Measurements from ENCODE around the gene POLA1. TPM values are rescaled to one million over a fixed set of nuclear protein-coding genes. Genes with fewer than 3 reads are reported as not detected.

Gene POLA1
- polyA plus RNA-seq, 1 donor from 2014 or later, result 5.8 TPM

- Histone ChIP-seq H3K4me3 (ENCODE audit: low read length) (peak overlapping the region; percentile 83), H3K9me2 (ENCODE audit: insufficient read depth, low read length) (no peaks in the 10 kb centered on the region), H3K27ac (ENCODE audit: low read length) (peak overlapping the region; percentile 75), H3K4me2 (ENCODE audit: low read length) (no peak overlapping the region), H3K27me3 (ENCODE audit: insufficient read depth, low read depth, low read length) (no peaks in the 10 kb centered on the region), H3K79me2 (replicated peaks; ENCODE audit: insufficient read depth, low read length) (peaks cover 47% of the 10 kb centered on the region), H2AFZ (ENCODE audit: low read depth, low read length) (no peak overlapping the region), H4K20me1 (ENCODE audit: insufficient read depth) (no peaks in the 10 kb centered on the region), H3K36me3 (ENCODE audit: insufficient read depth, low read length) (no peaks in the 10 kb centered on the region), H3K9ac (ENCODE audit: low read length) (peak overlapping the region; percentile 68), H3F3A (ENCODE audit: insufficient read depth, low read length, poor library complexity, severe bottlenecking) (no peaks in the 10 kb centered on the region), H3K9me3 (ENCODE audit: low read length) (no peaks in the 10 kb centered on the region)
- TF ChIP-seq MXI1 (conservative IDR thresholded peaks at IDR 0.05; ENCODE audit: poor library complexity, severe bottlenecking) (no peak), POLR2AphosphoS5 (IDR thresholded peaks at IDR 0.05) (no peak), REST (IDR thresholded peaks at IDR 0.05; ENCODE audit: borderline replicate concordance) (no peak), TAF1 (IDR thresholded peaks at IDR 0.05; ENCODE audit: low read depth) (no peak), RAD21 (conservative IDR thresholded peaks at IDR 0.05) (no peak), EP300 (conservative IDR thresholded peaks at IDR 0.05; ENCODE audit: poor library complexity, severe bottlenecking) (no peak), CTCF (IDR thresholded peaks at IDR 0.05; ENCODE audit: poor library complexity, severe bottlenecking) (no peak), SMC3 (conservative IDR thresholded peaks at IDR 0.05; ENCODE audit: poor library complexity) (no peak), EZH2 (IDR thresholded peaks at IDR 0.05; ENCODE audit: borderline replicate concordance, insufficient read depth, low read length, poor library complexity, severe bottlenecking) (no peak)
These were observed 311.9 kb downstream of the POLA1 start for GRCh38 chrX:25005382-25006185.

- no peaks in the 10 kb centered on the region for H3K9me2 ChIP-seq (ENCODE audit: insufficient read depth, low read length)
- H3K27me3 ChIP-seq (ENCODE audit: insufficient read depth, low read depth, low read length), result no peaks in the 10 kb centered on the region
- H3K79me2 ChIP-seq (replicated peaks; ENCODE audit: insufficient read depth, low read length), result peaks cover 57% of the 10 kb centered on the region
- no peaks in the 10 kb centered on the region for H3K36me3 ChIP-seq (ENCODE audit: insufficient read depth, low read length)
- H3K9ac ChIP-seq (ENCODE audit: low read length), result peak overlapping the region; percentile 68
- H3K4me2 ChIP-seq (ENCODE audit: low read length), result no peak overlapping the region
- no peak overlapping the region for H2AFZ ChIP-seq (ENCODE audit: low read depth, low read length)
- TF ChIP-seq TAF1 (IDR thresholded peaks at IDR 0.05; ENCODE audit: low read depth), result no peak
- H3F3A ChIP-seq (ENCODE audit: insufficient read depth, low read length, poor library complexity, severe bottlenecking), result no peaks in the 10 kb centered on the region
- H3K4me3 ChIP-seq (ENCODE audit: low read length), result peak overlapping the region; percentile 83
- no peaks in the 10 kb centered on the region for H4K20me1 ChIP-seq (ENCODE audit: insufficient read depth)
- peak overlapping the region; percentile 75 for H3K27ac ChIP-seq (ENCODE audit: low read length)
- no peaks in the 10 kb centered on the region for H3K9me3 ChIP-seq (ENCODE audit: low read length)
These were observed 312.9 kb downstream of the POLA1 start for GRCh38 chrX:25006586-25007058.
